Measurements from ENCODE around the gene SIDT2.

Gene SIDT2

GRCh38 chr11:117189941-117190544, 11.5 kb downstream of the SIDT2 start:
- DNase-seq = no peak

- no peak for DNase-seq
These were observed 13.3 kb downstream of the SIDT2 start for GRCh38 chr11:117191680-117192400.

GRCh38 chr11:117192401-117192875, 13.9 kb downstream of the SIDT2 start:
- no peak for DNase-seq

GRCh38 chr11:117193130-117194020, 14.8 kb downstream of the SIDT2 start:
- no peak for DNase-seq

GRCh38 chr11:117194267-117194666, 15.7 kb downstream of the SIDT2 start:
- no peak for DNase-seq

GRCh38 chr11:117195258-117195657, 16.7 kb downstream of the SIDT2 start:
- no peak for DNase-seq

GRCh38 chr11:117195761-117196160, 17.2 kb downstream of the SIDT2 start:
- DNase-seq = no peak

- no peak for DNase-seq
These were observed 18.5 kb downstream of the SIDT2 start for GRCh38 chr11:117197006-117197405.

- no peak for DNase-seq
These were observed 19.2 kb downstream of the SIDT2 start for GRCh38 chr11:117197516-117198456.

GRCh38 chr11:117198613-117199012, 20.1 kb downstream of the SIDT2 start:
- no peak for DNase-seq

- DNase-seq = no peak
These were observed 20.7 kb downstream of the SIDT2 start, which contains the start of gene TAGLN for GRCh38 chr11:117199053-117199915. TAGLN (plus strand) TSS chr11:117199370; CDS start chr11:117203014, 3,644 bp downstream.

- no peak for DNase-seq
These were observed 21.6 kb downstream of the SIDT2 start for GRCh38 chr11:117199916-117200812.

GRCh38 chr11:117200813-117201657, 22.5 kb downstream of the SIDT2 start:
- DNase-seq = no peak

GRCh38 chr11:117201658-117202305, 23.2 kb downstream of the SIDT2 start:
- DNase-seq = no peak

- DNase-seq = no peak
These were observed 24.0 kb downstream of the SIDT2 start for GRCh38 chr11:117202386-117203068.

- DNase-seq = no peak
These were observed 24.5 kb downstream of the SIDT2 start for GRCh38 chr11:117203069-117203407.

- DNase-seq = no peak
These were observed 25.9 kb downstream of the SIDT2 start for GRCh38 chr11:117204283-117205080.
